Measurements from ENCODE around the gene PARP1. TPM values are rescaled to one million over a fixed set of nuclear protein-coding genes. Genes with fewer than 3 reads are reported as not detected.
"Not testable (repeated sequence)": the region's sequence is repeated elsewhere in the genome, so short reads cannot be mapped to it uniquely, and the experiment has no call there.

Gene PARP1
- total RNA-seq, 1 experiment from 2014 or later, result 263 TPM

DNA sequence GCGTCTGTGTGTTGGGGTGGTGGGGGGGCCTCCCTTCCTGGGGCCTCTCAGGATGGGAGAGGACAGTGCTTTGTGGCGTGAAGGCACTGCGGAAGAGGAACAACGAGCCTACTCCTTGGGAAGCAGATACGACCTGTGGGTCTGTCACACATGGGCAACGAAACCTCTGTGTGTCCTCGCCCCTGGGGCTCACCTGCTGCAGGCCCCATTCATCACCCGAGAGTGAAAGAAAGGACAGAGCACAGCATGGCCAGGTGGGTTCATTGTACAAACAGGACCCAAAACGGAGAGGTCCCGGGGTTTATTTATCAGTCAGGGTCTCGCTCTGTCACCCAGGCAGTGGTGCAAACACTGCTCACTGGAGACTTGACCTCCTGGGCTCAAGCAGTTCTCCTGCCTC lies 58.8 kb downstream of the PARP1 start:
- ChIA-PET CTCF (no interaction called here), POLR2A (ENCODE audit: low non-redundant PET) (no interaction called here)
- TF ChIP-seq EZH2 (IDR thresholded peaks at IDR 0.05; ENCODE audit: borderline replicate concordance, low read depth, low read length, poor library complexity, severe bottlenecking), result no peak
- TF ChIP-seq, protein P1, sequence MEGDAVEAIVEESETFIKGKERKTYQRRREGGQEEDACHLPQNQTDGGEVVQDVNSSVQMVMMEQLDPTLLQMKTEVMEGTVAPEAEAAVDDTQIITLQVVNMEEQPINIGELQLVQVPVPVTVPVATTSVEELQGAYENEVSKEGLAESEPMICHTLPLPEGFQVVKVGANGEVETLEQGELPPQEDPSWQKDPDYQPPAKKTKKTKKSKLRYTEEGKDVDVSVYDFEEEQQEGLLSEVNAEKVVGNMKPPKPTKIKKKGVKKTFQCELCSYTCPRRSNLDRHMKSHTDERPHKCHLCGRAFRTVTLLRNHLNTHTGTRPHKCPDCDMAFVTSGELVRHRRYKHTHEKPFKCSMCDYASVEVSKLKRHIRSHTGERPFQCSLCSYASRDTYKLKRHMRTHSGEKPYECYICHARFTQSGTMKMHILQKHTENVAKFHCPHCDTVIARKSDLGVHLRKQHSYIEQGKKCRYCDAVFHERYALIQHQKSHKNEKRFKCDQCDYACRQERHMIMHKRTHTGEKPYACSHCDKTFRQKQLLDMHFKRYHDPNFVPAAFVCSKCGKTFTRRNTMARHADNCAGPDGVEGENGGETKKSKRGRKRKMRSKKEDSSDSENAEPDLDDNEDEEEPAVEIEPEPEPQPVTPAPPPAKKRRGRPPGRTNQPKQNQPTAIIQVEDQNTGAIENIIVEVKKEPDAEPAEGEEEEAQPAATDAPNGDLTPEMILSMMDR (conservative IDR thresholded peaks at IDR 0.05; ENCODE audit: low read depth, low read length), result no peak
- BruUV-seq (replicated peaks), result no TSS peak
- DNase-seq (ENCODE audit: low spot score), result no peak
- intact Hi-C loops (cut with micrococcal nuclease; ENCODE audit: unreplicated experiment), result no loop called here
- peaks cover 12% of the 10 kb centered on the region for H3K4me1 ChIP-seq (ENCODE audit: insufficient read depth, low read length, poor library complexity, severe bottlenecking)
- H3K27me3 ChIP-seq (replicated peaks; ENCODE audit: insufficient read depth, low read depth, low read length, poor library complexity), result no peaks in the 10 kb centered on the region
- no peaks in the 10 kb centered on the region for H3K9me3 ChIP-seq (ENCODE audit: low read depth, low read length, poor library complexity, severe bottlenecking)
- H3K36me3 ChIP-seq (ENCODE audit: insufficient read depth, low read length, poor library complexity, severe bottlenecking), result no peaks in the 10 kb centered on the region
- H3K4me3 ChIP-seq (ENCODE audit: low read depth, low read length, poor library complexity, severe bottlenecking), result no peak overlapping the region
- no peak overlapping the region for H3K27ac ChIP-seq (ENCODE audit: low read depth, low read length, poor library complexity, severe bottlenecking)

DNA sequence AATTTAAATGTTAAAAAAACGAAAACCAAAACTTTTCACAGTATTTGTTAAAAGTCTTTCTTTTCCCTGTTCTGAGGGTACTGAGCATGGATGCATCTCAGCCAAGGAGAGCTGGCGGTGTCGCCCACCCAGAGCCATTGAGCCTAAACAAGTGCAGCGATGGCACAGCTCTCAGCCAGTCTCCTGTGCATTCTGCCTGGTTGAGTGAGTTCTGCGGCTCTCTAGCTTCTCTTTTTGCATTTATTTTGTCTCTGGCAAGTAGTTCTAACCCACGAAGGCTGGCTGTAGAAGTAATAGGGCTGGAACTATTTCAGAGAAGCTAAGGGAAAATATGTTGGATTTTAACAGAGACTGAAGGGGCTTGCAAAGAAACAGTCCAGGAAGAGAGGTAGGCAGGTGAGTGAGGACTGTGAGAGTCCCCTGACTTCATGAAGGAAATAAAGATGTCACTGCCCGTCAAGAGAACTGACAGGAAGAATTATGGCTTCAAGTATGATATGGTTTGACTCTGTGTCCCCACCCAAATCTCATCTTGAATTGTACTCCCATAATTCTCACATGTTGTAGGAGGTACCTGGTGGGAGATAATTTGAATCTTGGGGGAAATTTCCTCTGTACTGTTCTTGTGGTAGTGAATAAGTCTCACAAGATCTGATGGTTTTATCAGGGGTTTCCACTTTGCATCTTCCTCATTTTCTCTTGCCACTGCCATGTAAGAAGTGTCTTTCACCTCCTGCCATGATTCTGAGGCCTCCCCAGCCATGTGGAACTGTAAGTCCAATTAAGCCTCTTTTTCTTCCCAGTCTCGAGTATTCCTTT lies 63.2 kb downstream of the PARP1 start:
- Histone ChIP-seq H3K4me3 (ENCODE audit: low read depth, low read length, poor library complexity, severe bottlenecking) (no peak overlapping the region), H3K9me3 (ENCODE audit: low read depth, low read length, poor library complexity, severe bottlenecking) (no peaks in the 10 kb centered on the region), H3K27me3 (replicated peaks; ENCODE audit: insufficient read depth, low read depth, low read length, poor library complexity) (no peaks in the 10 kb centered on the region), H3K36me3 (ENCODE audit: insufficient read depth, low read length, poor library complexity, severe bottlenecking) (no peaks in the 10 kb centered on the region), H3K4me1 (ENCODE audit: insufficient read depth, low read length, poor library complexity, severe bottlenecking) (peaks cover under 1% of the 10 kb centered on the region), H3K27ac (ENCODE audit: low read depth, low read length, poor library complexity, severe bottlenecking) (no peak overlapping the region)
- no peak for TF ChIP-seq EZH2 (IDR thresholded peaks at IDR 0.05; ENCODE audit: borderline replicate concordance, low read depth, low read length, poor library complexity, severe bottlenecking)
- TF ChIP-seq, protein P1 (conservative IDR thresholded peaks at IDR 0.05; ENCODE audit: low read depth, low read length), result no peak
- DNase-seq (ENCODE audit: low spot score), result no peak
- ChIA-PET POLR2A (ENCODE audit: low non-redundant PET) (no interaction called here), CTCF (no interaction called here)
- no TSS peak for BruUV-seq (replicated peaks)
- intact Hi-C loops (cut with micrococcal nuclease; ENCODE audit: unreplicated experiment), result no loop called here

DNA sequence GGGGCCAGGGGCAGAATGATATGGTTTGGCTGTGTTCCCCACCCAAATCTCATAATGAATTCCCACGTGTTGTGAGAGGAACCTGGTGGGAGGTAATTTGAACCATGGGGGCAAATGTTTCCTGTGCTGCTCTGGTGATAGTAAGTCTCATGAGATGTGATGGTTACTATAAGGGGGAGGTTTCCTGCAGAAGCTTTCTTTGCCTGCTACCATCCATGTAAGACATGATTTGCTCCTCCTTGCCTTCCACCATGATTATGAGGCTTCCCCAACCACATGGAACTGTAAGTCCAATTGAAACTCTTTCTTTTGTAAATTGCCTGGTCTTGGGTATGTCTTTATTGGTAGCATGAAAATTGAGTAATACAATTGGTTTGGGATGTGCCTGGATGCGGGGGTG lies 65.2 kb downstream of the PARP1 start:
- H3K27me3 ChIP-seq (replicated peaks; ENCODE audit: insufficient read depth, low read depth, low read length, poor library complexity), result no peaks in the 10 kb centered on the region
- no TSS peak for BruUV-seq (replicated peaks)
- H3K4me3 ChIP-seq (ENCODE audit: low read depth, low read length, poor library complexity, severe bottlenecking), result no peak overlapping the region
- ChIA-PET POLR2A (ENCODE audit: low non-redundant PET) (no interaction called here), CTCF (no interaction called here)
- intact Hi-C loops (cut with micrococcal nuclease; ENCODE audit: unreplicated experiment), result no loop called here
- no peak overlapping the region for H3K27ac ChIP-seq (ENCODE audit: low read depth, low read length, poor library complexity, severe bottlenecking)
- DNase-seq (ENCODE audit: low spot score), result no peak
- TF ChIP-seq, protein P1 (conservative IDR thresholded peaks at IDR 0.05; ENCODE audit: low read depth, low read length), result no peak
- TF ChIP-seq EZH2 (IDR thresholded peaks at IDR 0.05; ENCODE audit: borderline replicate concordance, low read depth, low read length, poor library complexity, severe bottlenecking), result no peak
- no peaks in the 10 kb centered on the region for H3K36me3 ChIP-seq (ENCODE audit: insufficient read depth, low read length, poor library complexity, severe bottlenecking)
- H3K9me3 ChIP-seq (ENCODE audit: low read depth, low read length, poor library complexity, severe bottlenecking), result no peaks in the 10 kb centered on the region
- no peaks in the 10 kb centered on the region for H3K4me1 ChIP-seq (ENCODE audit: insufficient read depth, low read length, poor library complexity, severe bottlenecking)

DNA sequence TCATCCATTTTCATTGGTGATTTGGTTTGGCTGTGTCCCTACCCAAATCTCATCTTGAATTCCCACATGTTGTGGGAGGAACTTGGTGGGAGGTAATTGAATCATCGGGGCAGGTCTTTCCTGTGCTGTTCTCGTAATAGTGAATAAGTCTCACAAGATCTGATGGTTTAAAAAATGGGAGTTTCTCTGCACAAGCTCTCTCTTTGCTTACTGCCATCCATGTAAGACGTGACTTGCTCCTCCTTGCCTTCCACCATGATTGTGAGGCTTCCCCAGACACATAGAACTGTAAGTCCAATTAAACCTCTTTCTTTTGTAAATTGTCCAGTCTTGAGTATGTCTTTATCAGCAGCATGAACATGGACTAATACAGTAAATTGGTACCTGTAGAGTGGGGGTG lies 67.8 kb downstream of the PARP1 start:
- POLR2A ChIA-PET (ENCODE audit: low non-redundant PET); H3K4me1 ChIP-seq (ENCODE audit: insufficient read depth, low read length, poor library complexity, severe bottlenecking); H3K27me3 ChIP-seq (replicated peaks; ENCODE audit: insufficient read depth, low read depth, low read length, poor library complexity); intact Hi-C loops (cut with micrococcal nuclease; ENCODE audit: unreplicated experiment); DNase-seq (ENCODE audit: low spot score); H3K27ac ChIP-seq (ENCODE audit: low read depth, low read length, poor library complexity, severe bottlenecking); H3K9me3 ChIP-seq (ENCODE audit: low read depth, low read length, poor library complexity, severe bottlenecking); H3K4me3 ChIP-seq (ENCODE audit: low read depth, low read length, poor library complexity, severe bottlenecking); CTCF ChIA-PET; H3K36me3 ChIP-seq (ENCODE audit: insufficient read depth, low read length, poor library complexity, severe bottlenecking); BruUV-seq (replicated peaks): not testable (repeated sequence)

All from A673 (cell line).